HG03460 (cell line): Measurements from ENCODE around the gene ARMC7.
"Not testable (repeated sequence)": the region's sequence is repeated elsewhere in the genome, so short reads cannot be mapped to it uniquely, and the experiment has no call there.

ENCODE experiments used
- ATAC-seq: cut with Tn5 transposase; IDR thresholded peaks from one replicate; pipeline ENCODE4 v1.9.1; 2021; ENCODE audit not compliant: unreplicated experiment

ARMC7 gene

GRCh38 chr17:75127936-75128335 lies 18.2 kb downstream of the ARMC7 start:
- ATAC-seq, result not testable (repeated sequence)

GRCh38 chr17:75128694-75129505 lies 19.1 kb downstream of the ARMC7 start:
- ATAC-seq, result no peak

- no peak for ATAC-seq
Measured at GRCh38 chr17:75129576-75129975, 19.8 kb downstream of the ARMC7 start.

GRCh38 chr17:75130059-75130631 lies 20.4 kb downstream of the ARMC7 start:
- no peak for ATAC-seq

GRCh38 chr17:75130632-75131277 lies 21.0 kb downstream of the ARMC7 start:
- peak; percentile 12 for ATAC-seq

- peak; percentile 80 for ATAC-seq
Measured at GRCh38 chr17:75131278-75132017, 21.7 kb downstream of the ARMC7 start, which contains the start of gene NT5C. Gene NT5C, minus strand, starts transcription at chr17:75131742. Its CDS starts 35 bp downstream, at chr17:75131707.

GRCh38 chr17:75132018-75133000 lies 22.5 kb downstream of the ARMC7 start:
- not testable (repeated sequence) for ATAC-seq

GRCh38 chr17:75133001-75133400 lies 23.2 kb downstream of the ARMC7 start:
- ATAC-seq, result no peak

GRCh38 chr17:75133607-75134347 lies 24.0 kb downstream of the ARMC7 start:
- not testable (repeated sequence) for ATAC-seq

- ATAC-seq, result no peak
Measured at GRCh38 chr17:75135452-75135851, 25.7 kb downstream of the ARMC7 start.

- ATAC-seq, result no peak
Measured at GRCh38 chr17:75135946-75136345, 26.2 kb downstream of the ARMC7 start.

- not testable (repeated sequence) for ATAC-seq
Measured at GRCh38 chr17:75137762-75138161, 28.0 kb downstream of the ARMC7 start.

- no peak for ATAC-seq
Measured at GRCh38 chr17:75138519-75138918, 28.8 kb downstream of the ARMC7 start.

GRCh38 chr17:75142236-75142971 lies 32.6 kb downstream of the ARMC7 start:
- no peak for ATAC-seq

GRCh38 chr17:75144816-75145512 lies 35.2 kb downstream of the ARMC7 start:
- ATAC-seq, result no peak

- ATAC-seq, result no peak
Measured at GRCh38 chr17:75146592-75146991, 36.8 kb downstream of the ARMC7 start.

- ATAC-seq, result no peak
Measured at GRCh38 chr17:75147878-75148546, 38.2 kb downstream of the ARMC7 start.
